KMS-11 (cell line): Measurements from ENCODE around the gene TTLL11.

Source experiments
- H2AFZ ChIP-seq: fragments of 200-600 bp; sonication (generic); 2 replicates; pipeline ENCODE4 v1.6.1; 2016; ENCODE audit warnings: antibody characterized with exemption, mixed run types, low read depth
- H3K27ac ChIP-seq: fragments of 200-600 bp; sonication (generic); 2 replicates; pipeline ENCODE4 v1.6.1; 2016; ENCODE audit warnings: mild to moderate bottlenecking, mixed run types
- H3K27me3 ChIP-seq: fragments of 200-600 bp; sonication (generic); 2 replicates; pipeline ENCODE4 v1.6.1; 2017; ENCODE audit warnings: mild to moderate bottlenecking, low read depth, mixed run types, moderate library complexity; ENCODE audit not compliant: insufficient read depth
- H3K36me3 ChIP-seq: fragments of 200-600 bp; sonication (generic); 2 replicates; pipeline ENCODE4 v1.6.1; 2017; ENCODE audit warnings: mild to moderate bottlenecking, mixed run types; ENCODE audit not compliant: insufficient read depth
- H3K4me1 ChIP-seq: fragments of 200-600 bp; sonication (generic); 2 replicates; pipeline ENCODE4 v1.6.1; 2016; ENCODE audit warnings: mild to moderate bottlenecking, low read depth, mixed run types; ENCODE audit not compliant: poor library complexity, severe bottlenecking
- H3K4me2 ChIP-seq: fragments of 200-600 bp; sonication (generic); 2 replicates; pipeline ENCODE4 v1.7.0; 2016; ENCODE audit warnings: mild to moderate bottlenecking, mixed run types
- H3K4me3 ChIP-seq: fragments of 200-600 bp; sonication (generic); IDR thresholded peaks from 2 replicates; pipeline ENCODE4 v1.6.1; 2017; ENCODE audit warnings: low read depth, low read length, mixed read lengths; ENCODE audit not compliant: insufficient read depth
- H3K79me2 ChIP-seq: fragments of 200-600 bp; sonication (generic); 2 replicates; pipeline ENCODE4 v1.6.1; 2016; ENCODE audit warnings: low read depth, mixed run types; ENCODE audit not compliant: insufficient read depth
- H3K9ac ChIP-seq: fragments of 200-600 bp; sonication (generic); 2 replicates; pipeline ENCODE4 v1.6.1; 2016; ENCODE audit warnings: mild to moderate bottlenecking, mixed run types
- H4K20me1 ChIP-seq: fragments of 200-600 bp; sonication (generic); 2 replicates; pipeline ENCODE4 v1.6.1; 2016; ENCODE audit warnings: mild to moderate bottlenecking, mixed run types; ENCODE audit not compliant: insufficient read depth
- CTCF ChIP-seq: fragments of 200-600 bp; sonication (generic); conservative IDR thresholded peaks from 2 replicates; pipeline ENCODE4 v1.6.1; 2017; ENCODE audit warnings: low read depth, mild to moderate bottlenecking, antibody characterized with exemption, low read length, moderate library complexity, mixed read lengths

Gene TTLL11

GRCh38 chr9:121927081-121927480 is 166.0 kb downstream of the TTLL11 start:
- Histone ChIP-seq H3K79me2 (no peaks in the 10 kb centered on the region), H3K4me2 (no peak overlapping the region), H4K20me1 (no peaks in the 10 kb centered on the region), H3K9ac (no peak overlapping the region), H2AFZ (no peak overlapping the region), H3K4me1 (no peaks in the 10 kb centered on the region), H3K27ac (no peak overlapping the region), H3K4me3 (no peak overlapping the region), H3K36me3 (no peaks in the 10 kb centered on the region), H3K27me3 (no peaks in the 10 kb centered on the region)
- no peak for TF ChIP-seq CTCF

GRCh38 chr9:121926351-121926801 is 166.7 kb downstream of the TTLL11 start:
- Histone ChIP-seq H3K27me3 (no peaks in the 10 kb centered on the region), H3K4me3 (no peak overlapping the region), H3K36me3 (no peaks in the 10 kb centered on the region), H3K4me2 (no peak overlapping the region), H3K79me2 (no peaks in the 10 kb centered on the region), H2AFZ (no peak overlapping the region), H3K4me1 (no peaks in the 10 kb centered on the region), H4K20me1 (no peaks in the 10 kb centered on the region), H3K27ac (no peak overlapping the region), H3K9ac (no peak overlapping the region)
- no peak for TF ChIP-seq CTCF

GRCh38 chr9:121925935-121926334 is 167.2 kb downstream of the TTLL11 start:
- H3K36me3 ChIP-seq: no peaks in the 10 kb centered on the region
- no peak for TF ChIP-seq CTCF
- no peak overlapping the region for H3K4me2 ChIP-seq
- H4K20me1 ChIP-seq: no peaks in the 10 kb centered on the region
- H3K4me1 ChIP-seq: no peaks in the 10 kb centered on the region
- no peak overlapping the region for H3K4me3 ChIP-seq
- H3K79me2 ChIP-seq: no peaks in the 10 kb centered on the region
- H3K27ac ChIP-seq: no peak overlapping the region
- H3K9ac ChIP-seq: no peak overlapping the region
- H3K27me3 ChIP-seq: no peaks in the 10 kb centered on the region
- H2AFZ ChIP-seq: no peak overlapping the region

- H3K4me3 ChIP-seq: no peak overlapping the region
Observed at GRCh38 chr9:121924700-121925099, 168.4 kb downstream of the TTLL11 start.

More at GRCh38 chr9:121924700-121925099, 168.4 kb downstream of the TTLL11 start:
- H3K4me2 ChIP-seq: no peak overlapping the region
- no peak for TF ChIP-seq CTCF
- no peak overlapping the region for H3K9ac ChIP-seq
- H3K79me2 ChIP-seq: no peaks in the 10 kb centered on the region
- H3K27me3 ChIP-seq: no peaks in the 10 kb centered on the region
- H3K27ac ChIP-seq: no peak overlapping the region
- no peaks in the 10 kb centered on the region for H4K20me1 ChIP-seq
- H3K36me3 ChIP-seq: no peaks in the 10 kb centered on the region
- no peaks in the 10 kb centered on the region for H3K4me1 ChIP-seq
- H2AFZ ChIP-seq: no peak overlapping the region
